ENCODE results near the gene TMEM200A. TPM values are rescaled to one million over a fixed set of nuclear protein-coding genes. Genes with fewer than 3 reads are reported as not detected.

The TMEM200A gene
- total RNA-seq, 1 donor from 2014 or later = 0.79 TPM

- no peaks in the 10 kb centered on the region for H3K27me3 ChIP-seq (ENCODE audit: control insufficient read depth, insufficient read depth, low read length)
- no peaks in the 10 kb centered on the region for H3K36me3 ChIP-seq (ENCODE audit: control insufficient read depth, insufficient read depth, low read length)
- TF ChIP-seq CTCF (IDR thresholded peaks at IDR 0.05; ENCODE audit: insufficient read depth, low read length, severe bottlenecking) = no peak
- FAIRE-seq (no peak), DNase-seq (ENCODE audit: low read depth) (no peak)
- H3K4me3 ChIP-seq (ENCODE audit: low read depth, low read length) = no peak overlapping the region
Measured at GRCh38 chr6:130470766-130471165, 104.9 kb downstream of the TMEM200A start.

- FAIRE-seq (peak; percentile 94), DNase-seq (ENCODE audit: low read depth) (peak; percentile 77)
- Histone ChIP-seq H3K4me3 (ENCODE audit: low read depth, low read length) (no peak overlapping the region), H3K27me3 (ENCODE audit: control insufficient read depth, insufficient read depth, low read length) (no peaks in the 10 kb centered on the region), H3K36me3 (ENCODE audit: control insufficient read depth, insufficient read depth, low read length) (no peaks in the 10 kb centered on the region)
- no peak for TF ChIP-seq CTCF (IDR thresholded peaks at IDR 0.05; ENCODE audit: insufficient read depth, low read length, severe bottlenecking)
Measured at GRCh38 chr6:130473886-130474285, 108.1 kb downstream of the TMEM200A start.

- no peak for FAIRE-seq
- Histone ChIP-seq H3K36me3 (ENCODE audit: control insufficient read depth, insufficient read depth, low read length) (no peaks in the 10 kb centered on the region), H3K4me3 (ENCODE audit: low read depth, low read length) (no peak overlapping the region), H3K27me3 (ENCODE audit: control insufficient read depth, insufficient read depth, low read length) (no peaks in the 10 kb centered on the region)
- DNase-seq (ENCODE audit: low read depth) = peak; percentile 15
- TF ChIP-seq CTCF (IDR thresholded peaks at IDR 0.05; ENCODE audit: insufficient read depth, low read length, severe bottlenecking) = no peak
Measured at GRCh38 chr6:130482645-130483390, 117.0 kb downstream of the TMEM200A start.

- no peak for FAIRE-seq
- H3K27me3 ChIP-seq (ENCODE audit: control insufficient read depth, insufficient read depth, low read length) = no peaks in the 10 kb centered on the region
- no peak for TF ChIP-seq CTCF (IDR thresholded peaks at IDR 0.05; ENCODE audit: insufficient read depth, low read length, severe bottlenecking)
Measured at GRCh38 chr6:130485870-130486269, 120.1 kb downstream of the TMEM200A start.

GRCh38 chr6:130486417-130486816, 120.6 kb downstream of the TMEM200A start:
- DNase-seq (ENCODE audit: low read depth) (no peak), FAIRE-seq (no peak)
- Histone ChIP-seq H3K27me3 (ENCODE audit: control insufficient read depth, insufficient read depth, low read length) (no peaks in the 10 kb centered on the region), H3K4me3 (ENCODE audit: low read depth, low read length) (no peak overlapping the region), H3K36me3 (ENCODE audit: control insufficient read depth, insufficient read depth, low read length) (no peaks in the 10 kb centered on the region)
- TF ChIP-seq CTCF (IDR thresholded peaks at IDR 0.05; ENCODE audit: insufficient read depth, low read length, severe bottlenecking) = no peak

More at GRCh38 chr6:130485870-130486269, 120.1 kb downstream of the TMEM200A start:
- H3K36me3 ChIP-seq (ENCODE audit: control insufficient read depth, insufficient read depth, low read length) = no peaks in the 10 kb centered on the region
- H3K4me3 ChIP-seq (ENCODE audit: low read depth, low read length) = no peak overlapping the region
- no peak for DNase-seq (ENCODE audit: low read depth)

GRCh38 chr6:130489514-130489913, 123.7 kb downstream of the TMEM200A start:
- no peak for FAIRE-seq
- no peak for DNase-seq (ENCODE audit: low read depth)
- no peak for TF ChIP-seq CTCF (IDR thresholded peaks at IDR 0.05; ENCODE audit: insufficient read depth, low read length, severe bottlenecking)
- Histone ChIP-seq H3K27me3 (ENCODE audit: control insufficient read depth, insufficient read depth, low read length) (no peaks in the 10 kb centered on the region), H3K4me3 (ENCODE audit: low read depth, low read length) (no peak overlapping the region), H3K36me3 (ENCODE audit: control insufficient read depth, insufficient read depth, low read length) (no peaks in the 10 kb centered on the region)
